ENCODE measurements around the gene ZFP1. TPM values are rescaled to one million over a fixed set of nuclear protein-coding genes. Genes with fewer than 3 reads are reported as not detected.

Gene ZFP1
- total and polyA plus RNA-seq, 7 donors, result 0.60 to 17.5 (median 9.2) TPM

DNA sequence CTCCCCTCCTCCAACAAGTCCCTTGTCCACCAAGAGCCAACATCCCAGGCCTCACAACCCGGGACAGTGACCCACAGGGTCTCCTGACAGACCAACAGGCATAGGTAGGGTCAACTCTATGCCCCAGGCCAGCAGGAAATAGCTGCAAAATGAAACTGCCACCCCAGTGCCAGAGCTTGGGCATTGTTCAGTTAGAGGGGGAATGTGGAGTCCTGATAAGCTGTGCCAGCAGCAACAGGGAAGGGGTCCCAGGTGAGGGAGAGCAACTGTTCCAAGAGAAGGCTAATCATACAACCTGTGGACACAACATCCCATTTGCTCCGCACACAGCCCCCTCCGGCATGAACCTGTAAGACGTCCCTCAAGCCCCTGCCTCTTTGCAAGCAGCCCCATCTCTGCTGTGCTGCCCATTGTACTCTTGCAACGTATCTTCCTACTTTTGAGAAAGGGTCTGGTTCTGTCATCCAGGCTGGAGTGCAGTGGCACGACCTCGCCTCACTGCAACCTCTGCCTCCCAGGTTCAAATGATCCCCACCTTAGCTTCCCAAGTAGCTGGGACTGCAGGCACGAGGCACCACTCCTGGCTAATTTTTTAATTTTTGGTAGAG is 41.4 kb downstream of the ZFP1 start:
- DNase-seq, result no peak
- intact Hi-C loops (cut with DNase I), result no loop called here
- Histone ChIP-seq H3K4me1 (no peaks in the 10 kb centered on the region), H3K27me3 (no peaks in the 10 kb centered on the region), H3K27ac (no peak overlapping the region), H3K36me3 (no peaks in the 10 kb centered on the region), H3K4me3 (no peak overlapping the region), H3K9me3 (no peaks in the 10 kb centered on the region)
- WGBS, 2 donors, result 76 to 80% methylated on average over 8 of the region's 8 CpGs
- TF ChIP-seq POLR2A (IDR thresholded peaks at IDR 0.05) (no peak), POLR2AphosphoS5 (IDR thresholded peaks at IDR 0.05) (no peak), EP300 (IDR thresholded peaks at IDR 0.05) (no peak)
- TF ChIP-seq, protein P1, sequence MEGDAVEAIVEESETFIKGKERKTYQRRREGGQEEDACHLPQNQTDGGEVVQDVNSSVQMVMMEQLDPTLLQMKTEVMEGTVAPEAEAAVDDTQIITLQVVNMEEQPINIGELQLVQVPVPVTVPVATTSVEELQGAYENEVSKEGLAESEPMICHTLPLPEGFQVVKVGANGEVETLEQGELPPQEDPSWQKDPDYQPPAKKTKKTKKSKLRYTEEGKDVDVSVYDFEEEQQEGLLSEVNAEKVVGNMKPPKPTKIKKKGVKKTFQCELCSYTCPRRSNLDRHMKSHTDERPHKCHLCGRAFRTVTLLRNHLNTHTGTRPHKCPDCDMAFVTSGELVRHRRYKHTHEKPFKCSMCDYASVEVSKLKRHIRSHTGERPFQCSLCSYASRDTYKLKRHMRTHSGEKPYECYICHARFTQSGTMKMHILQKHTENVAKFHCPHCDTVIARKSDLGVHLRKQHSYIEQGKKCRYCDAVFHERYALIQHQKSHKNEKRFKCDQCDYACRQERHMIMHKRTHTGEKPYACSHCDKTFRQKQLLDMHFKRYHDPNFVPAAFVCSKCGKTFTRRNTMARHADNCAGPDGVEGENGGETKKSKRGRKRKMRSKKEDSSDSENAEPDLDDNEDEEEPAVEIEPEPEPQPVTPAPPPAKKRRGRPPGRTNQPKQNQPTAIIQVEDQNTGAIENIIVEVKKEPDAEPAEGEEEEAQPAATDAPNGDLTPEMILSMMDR (IDR thresholded peaks at IDR 0.05), result no peak

DNA sequence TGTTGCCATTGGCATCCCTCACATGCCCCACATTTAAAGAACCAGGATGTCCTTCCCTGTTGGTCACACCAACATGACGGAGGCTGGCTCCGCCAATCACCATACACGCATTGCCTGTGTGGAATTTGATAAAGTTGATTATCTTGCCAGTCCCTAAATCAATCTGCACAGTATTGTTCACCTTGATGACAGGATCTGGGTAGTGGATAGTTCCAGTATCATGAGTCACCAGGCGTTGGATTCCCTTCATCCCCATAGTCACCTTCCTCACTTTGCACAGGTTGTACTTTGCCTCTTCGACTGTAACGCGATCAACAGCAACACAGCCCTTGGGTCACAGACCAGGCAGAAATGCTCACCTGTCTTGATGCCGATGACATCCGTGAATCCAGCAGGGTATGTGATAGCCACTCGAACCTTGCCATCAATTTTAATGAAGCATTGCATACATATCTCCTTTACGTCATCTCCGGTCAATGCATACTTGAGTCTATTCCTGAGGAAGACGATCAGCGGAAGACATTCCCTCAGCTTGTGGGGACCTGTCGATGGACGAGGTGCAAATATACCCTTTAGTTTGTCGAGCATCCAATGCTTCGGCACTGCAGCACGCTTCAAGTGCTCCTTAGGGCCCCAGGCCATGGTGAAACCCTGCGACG is 44.4 kb downstream of the ZFP1 start:
- Histone ChIP-seq H3K9me3 (no peaks in the 10 kb centered on the region), H3K4me3 (no peak overlapping the region), H3K36me3 (no peaks in the 10 kb centered on the region), H3K27me3 (peaks cover 0 to 18% (median 0%) of the 10 kb centered on the region in 3 donors), H3K4me1 (peaks cover 0 to under 1% (median 0%) of the 10 kb centered on the region in 4 donors), H3K27ac (no peak overlapping the region)
- TF ChIP-seq, protein P1 (IDR thresholded peaks at IDR 0.05), result no peak
- TF ChIP-seq POLR2AphosphoS5 (IDR thresholded peaks at IDR 0.05) (no peak), EP300 (IDR thresholded peaks at IDR 0.05) (no peak), POLR2A (IDR thresholded peaks at IDR 0.05) (no peak)
- DNase-seq, result no peak
- intact Hi-C loops (cut with DNase I), result no loop called here
- 91 to 93% methylated on average over 21 of the region's 21 CpGs for WGBS, 2 donors

DNA sequence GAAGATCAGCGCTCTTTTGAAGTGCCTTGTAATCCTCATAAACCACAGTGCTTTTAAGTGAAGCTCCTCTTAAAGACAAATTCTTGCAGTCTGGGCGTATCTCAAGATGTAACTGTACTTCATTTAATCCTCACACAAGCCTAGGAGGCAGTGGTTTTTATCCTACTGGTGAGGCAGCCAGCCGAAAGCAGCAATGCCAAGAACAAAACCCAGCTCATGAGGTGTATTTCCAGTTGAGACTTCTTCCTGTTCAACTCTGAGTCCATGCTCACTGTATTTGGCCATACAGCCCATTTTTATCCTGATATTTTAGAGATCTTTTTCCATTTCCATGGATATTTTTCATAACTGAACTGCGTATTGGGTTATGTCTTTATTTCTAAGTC is 44.9 kb downstream of the ZFP1 start:
- no peaks in the 10 kb centered on the region for H3K36me3 ChIP-seq
- no peak for DNase-seq
- peaks cover 0 to 23% (median 0%) of the 10 kb centered on the region in 3 donors for H3K27me3 ChIP-seq
- no peak overlapping the region for H3K27ac ChIP-seq
- TF ChIP-seq EP300 (IDR thresholded peaks at IDR 0.05), result no peak
- TF ChIP-seq POLR2AphosphoS5 (IDR thresholded peaks at IDR 0.05), result no peak
- TF ChIP-seq, protein P1 (IDR thresholded peaks at IDR 0.05), result no peak
- WGBS, 2 donors, result 89 to 96% methylated on average over 4 of the region's 4 CpGs
- intact Hi-C loops (cut with DNase I), result no loop called here
- H3K4me1 ChIP-seq, result peaks cover 0 to 6% (median 0%) of the 10 kb centered on the region in 4 donors
- H3K9me3 ChIP-seq, result no peaks in the 10 kb centered on the region
- no peak overlapping the region for H3K4me3 ChIP-seq

DNA sequence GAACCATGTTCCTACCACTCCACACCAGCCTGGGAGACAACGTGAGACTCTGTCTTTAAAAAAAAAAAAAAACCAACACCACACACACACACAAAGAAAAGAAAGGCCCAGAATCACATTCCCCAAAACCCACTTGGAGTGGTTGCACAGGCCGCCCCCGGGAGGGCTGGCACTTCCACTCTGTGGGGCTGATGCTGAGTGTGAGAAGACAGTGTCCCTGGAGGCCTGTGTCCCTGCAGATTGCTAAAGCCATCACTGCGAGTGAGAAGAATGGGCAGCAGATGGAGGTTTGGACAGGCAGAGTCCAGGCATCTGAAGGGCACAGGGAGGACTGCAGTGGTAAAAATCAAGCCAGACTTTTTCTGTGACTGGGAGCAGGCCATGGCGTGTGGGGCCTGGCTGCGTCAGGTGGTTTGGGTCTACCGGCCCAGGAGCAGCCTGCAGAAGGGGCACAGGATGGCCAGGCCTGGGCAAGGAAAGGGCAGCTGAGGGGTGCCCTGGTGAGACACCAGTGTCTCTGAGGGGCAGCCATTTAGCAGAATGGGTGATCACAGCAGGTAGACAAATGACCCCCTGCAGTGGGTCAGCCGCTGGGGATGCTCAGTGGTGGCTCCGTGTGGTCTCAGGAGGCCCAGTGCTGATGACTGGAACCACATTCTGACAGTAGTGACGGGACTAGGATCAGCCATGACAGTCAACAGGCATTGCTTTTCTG is 45.6 kb downstream of the ZFP1 start:
- Histone ChIP-seq H3K9me3 (no peaks in the 10 kb centered on the region), H3K36me3 (no peaks in the 10 kb centered on the region), H3K4me1 (peaks cover 0 to 8% (median 0%) of the 10 kb centered on the region in 4 donors), H3K27me3 (peaks cover 0 to 30% (median 0%) of the 10 kb centered on the region in 3 donors), H3K4me3 (no peak overlapping the region), H3K27ac (no peak overlapping the region)
- 91% methylated on average over 10 of the region's 10 CpGs for WGBS, 2 donors
- TF ChIP-seq EP300 (IDR thresholded peaks at IDR 0.05), result no peak
- TF ChIP-seq POLR2A (IDR thresholded peaks at IDR 0.05), result no peak
- TF ChIP-seq, protein P1 (IDR thresholded peaks at IDR 0.05), result no peak
- no peak for TF ChIP-seq POLR2AphosphoS5 (IDR thresholded peaks at IDR 0.05)
- intact Hi-C loops (cut with DNase I), result no loop called here
- DNase-seq, result no peak
